Islet precursor cell (in vitro differentiated cells): ENCODE measurements around the gene DBX1.
A peak's percentile ranks its signal among the peaks of the same experiment; 100 is the strongest.
"Not testable (repeated sequence)": the region's sequence is repeated elsewhere in the genome, so short reads cannot be mapped to it uniquely, and the experiment has no call there.

Experiments
- DNase-seq: peaks from one replicate; pipeline ENCODE4 v3.0.0-alpha.2; 2018

The DBX1 gene

GRCh38 chr11:20160425-20161229 is at the start of gene DBX1:
Gene DBX1 (minus strand): TSS chr11:20160475. CDS start chr11:20160324, 151 bp downstream.
- no peak for DNase-seq

DNA sequence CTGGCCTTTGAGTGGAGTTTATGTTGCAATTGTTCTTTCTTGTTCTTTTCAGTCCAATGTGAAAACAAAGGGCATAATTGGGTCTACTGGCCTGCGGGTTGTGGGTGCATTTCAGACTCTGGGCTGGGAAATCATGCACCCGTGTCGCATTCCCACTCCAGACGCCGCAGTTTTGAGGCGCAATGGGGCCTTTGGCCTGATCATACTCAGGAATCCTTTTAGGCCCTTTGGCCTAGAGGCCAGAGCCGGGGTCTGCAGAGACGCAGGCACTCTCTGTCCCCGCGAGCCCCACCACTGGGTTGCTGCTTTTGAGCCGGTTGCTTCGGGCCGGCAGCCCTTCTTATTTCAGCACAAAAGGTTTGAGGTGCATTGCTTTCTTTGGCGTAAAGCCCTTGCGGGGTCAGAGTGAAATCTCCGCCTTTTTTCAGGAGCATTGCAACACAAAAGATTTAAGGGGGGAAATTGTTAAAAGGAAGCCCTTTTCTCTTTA is 48.4 kb upstream of the DBX1 start:
- DNase-seq = no peak

DNA sequence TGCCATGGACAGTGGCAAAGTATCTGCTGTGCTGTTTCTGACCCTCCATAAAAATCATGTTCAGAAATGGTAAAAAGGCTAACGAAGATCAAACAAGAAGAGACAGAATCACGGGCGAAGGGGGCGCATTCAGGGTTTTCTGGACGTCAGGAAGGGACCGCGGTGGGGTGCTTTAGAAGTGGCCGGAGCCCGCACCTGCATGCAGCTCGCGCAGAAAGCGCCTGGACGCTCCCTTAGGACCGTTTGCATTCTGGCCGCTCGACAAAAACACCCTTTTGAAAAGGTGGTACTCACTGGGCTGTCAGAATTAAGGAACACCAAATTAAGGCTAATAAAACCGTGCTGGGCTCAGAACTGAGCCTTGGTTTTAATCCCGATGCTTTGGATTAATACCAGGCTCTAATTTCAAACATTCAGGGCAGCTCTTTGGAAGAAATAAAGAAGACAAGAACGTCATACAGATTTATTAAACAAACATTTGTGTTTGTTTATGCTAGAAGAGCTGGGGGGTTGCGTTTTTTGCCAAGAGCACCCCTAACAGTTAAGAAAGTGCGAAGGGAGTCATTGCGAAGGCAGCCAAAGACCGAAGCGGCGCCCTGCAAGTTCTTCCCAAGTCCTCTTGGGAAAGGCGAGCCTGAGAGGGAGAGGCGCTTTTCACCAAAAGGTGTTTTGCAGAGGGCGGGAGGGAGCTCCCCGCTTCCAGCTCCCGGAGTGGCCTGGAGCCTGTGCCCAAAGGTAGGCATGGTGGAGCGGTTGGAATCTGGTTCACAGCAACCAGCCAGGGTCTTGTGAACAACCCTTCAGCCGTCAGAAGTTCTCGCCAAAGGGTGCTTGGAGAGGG is 47.7 kb upstream of the DBX1 start:
- DNase-seq = peak; percentile 63

- DNase-seq = no peak
Observed at GRCh38 chr11:20205807-20206206, 45.5 kb upstream of the DBX1 start.

GRCh38 chr11:20204681-20205080 is 44.4 kb upstream of the DBX1 start:
- no peak for DNase-seq

GRCh38 chr11:20203831-20204230 is 43.6 kb upstream of the DBX1 start:
- DNase-seq = no peak

DNA sequence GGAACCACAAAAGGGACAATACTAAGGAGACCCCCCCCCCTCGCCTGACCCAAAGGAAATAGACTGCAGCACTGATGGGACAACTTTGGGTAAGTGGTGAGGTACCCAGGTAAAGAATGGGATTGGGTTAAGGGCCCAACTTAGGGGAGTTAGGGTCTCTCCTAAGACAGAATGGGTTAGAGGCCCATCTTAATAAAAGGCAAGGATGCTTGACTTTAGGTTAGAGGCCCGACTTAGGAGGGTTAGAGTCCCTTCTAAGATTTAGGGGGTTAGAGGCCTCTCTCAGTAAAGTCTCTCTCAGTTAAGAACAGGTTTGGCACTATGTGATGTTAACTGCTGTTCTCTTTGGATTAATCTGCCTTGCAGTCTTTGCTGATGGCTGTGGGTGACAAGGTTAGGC is 41.0 kb upstream of the DBX1 start:
- no peak for DNase-seq

DNA sequence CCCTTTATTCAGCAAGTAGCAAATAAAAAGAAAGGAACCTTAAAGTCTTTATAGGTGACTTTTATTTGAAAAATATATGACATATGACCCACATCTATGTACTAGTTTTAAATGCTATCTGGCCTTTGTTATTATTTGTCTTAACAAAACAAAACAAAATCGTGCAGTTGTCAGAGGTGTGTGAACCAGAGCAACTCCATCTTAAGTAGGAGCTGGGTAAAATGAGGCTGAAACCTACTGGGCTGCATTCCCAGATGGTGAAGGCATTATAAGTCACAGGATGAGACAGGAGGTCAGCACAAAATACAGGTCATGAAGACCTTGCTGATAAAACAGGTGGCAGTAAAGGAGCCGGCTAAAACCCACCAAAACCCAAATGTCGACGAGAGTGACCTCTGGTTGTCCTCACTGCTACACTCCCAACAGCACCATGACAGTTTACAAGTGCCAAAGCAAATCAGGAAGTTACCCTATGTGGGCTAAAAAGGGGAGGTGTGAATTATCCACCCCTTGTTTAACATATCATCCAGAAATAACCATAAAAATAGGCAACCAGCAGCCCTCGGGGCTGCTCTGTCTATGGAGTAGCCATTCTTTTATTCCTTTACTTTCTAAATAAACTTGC is 40.2 kb upstream of the DBX1 start:
- DNase-seq = not testable (repeated sequence)

DNA sequence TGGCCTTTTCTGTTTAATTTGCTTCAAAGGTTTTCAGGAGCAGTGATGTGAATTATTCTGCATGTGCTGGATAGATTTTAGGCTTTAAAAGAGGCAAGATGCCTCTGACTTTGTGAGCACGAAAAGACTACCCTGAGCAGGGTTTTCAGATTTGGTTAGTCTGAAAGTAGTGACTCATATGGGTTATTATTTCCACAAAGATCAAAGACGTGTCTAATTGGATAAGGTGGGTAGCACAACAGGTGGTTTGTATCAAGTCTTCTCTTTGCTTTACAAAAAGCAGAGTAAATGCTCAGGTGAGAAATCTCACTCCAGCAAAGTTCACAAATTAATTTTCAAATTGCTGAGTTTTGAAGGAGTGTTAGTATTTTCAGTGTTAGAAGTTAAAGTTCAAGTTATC is 37.6 kb upstream of the DBX1 start:
- no peak for DNase-seq

GRCh38 chr11:20194470-20194869 is 34.2 kb upstream of the DBX1 start:
- DNase-seq = no peak

GRCh38 chr11:20193307-20193706 is 33.0 kb upstream of the DBX1 start:
- DNase-seq = no peak

GRCh38 chr11:20192641-20193040 is 32.4 kb upstream of the DBX1 start:
- DNase-seq = no peak

GRCh38 chr11:20192151-20192550 is 31.9 kb upstream of the DBX1 start:
- no peak for DNase-seq

DNA sequence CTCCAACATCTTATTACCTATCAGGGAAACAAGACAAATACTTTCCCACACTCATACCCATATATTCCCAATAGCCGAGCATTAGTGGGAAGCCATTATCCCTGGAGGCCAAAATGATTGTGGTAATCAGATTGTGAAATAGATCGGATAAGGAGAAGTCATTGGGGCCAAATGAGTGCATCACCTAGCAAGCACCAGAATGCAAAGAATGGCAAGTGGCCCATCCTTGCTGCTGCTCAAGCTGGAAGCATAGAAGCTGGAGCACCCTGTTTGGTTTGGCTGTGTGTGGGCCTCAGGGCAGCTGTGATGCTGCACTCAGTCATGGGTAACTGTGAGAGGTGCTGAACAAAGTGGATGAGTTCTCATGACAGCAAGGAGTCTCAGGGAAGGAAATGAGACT is 18.7 kb upstream of the DBX1 start:
- DNase-seq = no peak

DNA sequence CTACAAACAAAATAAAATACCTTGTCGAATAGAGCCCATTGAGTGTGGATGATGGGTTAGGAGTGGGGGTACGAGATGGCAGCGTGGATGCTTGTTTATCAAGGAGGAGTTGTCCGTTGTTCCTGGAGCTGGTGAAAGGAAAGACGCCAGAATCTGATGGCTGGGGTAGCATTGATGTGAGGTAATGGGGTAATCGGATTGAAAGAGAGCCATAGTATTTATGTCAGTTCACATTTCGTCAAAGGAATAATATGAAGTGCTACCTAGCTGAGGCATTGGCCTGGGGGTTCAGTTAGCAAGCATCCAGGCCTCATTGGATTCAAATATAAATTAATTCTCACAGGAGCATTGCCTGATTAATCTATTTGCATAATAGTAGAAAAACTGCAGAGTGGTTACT is 16.9 kb upstream of the DBX1 start:
- DNase-seq = no peak

GRCh38 chr11:20172721-20173447 is 12.6 kb upstream of the DBX1 start:
- DNase-seq = no peak

DNA sequence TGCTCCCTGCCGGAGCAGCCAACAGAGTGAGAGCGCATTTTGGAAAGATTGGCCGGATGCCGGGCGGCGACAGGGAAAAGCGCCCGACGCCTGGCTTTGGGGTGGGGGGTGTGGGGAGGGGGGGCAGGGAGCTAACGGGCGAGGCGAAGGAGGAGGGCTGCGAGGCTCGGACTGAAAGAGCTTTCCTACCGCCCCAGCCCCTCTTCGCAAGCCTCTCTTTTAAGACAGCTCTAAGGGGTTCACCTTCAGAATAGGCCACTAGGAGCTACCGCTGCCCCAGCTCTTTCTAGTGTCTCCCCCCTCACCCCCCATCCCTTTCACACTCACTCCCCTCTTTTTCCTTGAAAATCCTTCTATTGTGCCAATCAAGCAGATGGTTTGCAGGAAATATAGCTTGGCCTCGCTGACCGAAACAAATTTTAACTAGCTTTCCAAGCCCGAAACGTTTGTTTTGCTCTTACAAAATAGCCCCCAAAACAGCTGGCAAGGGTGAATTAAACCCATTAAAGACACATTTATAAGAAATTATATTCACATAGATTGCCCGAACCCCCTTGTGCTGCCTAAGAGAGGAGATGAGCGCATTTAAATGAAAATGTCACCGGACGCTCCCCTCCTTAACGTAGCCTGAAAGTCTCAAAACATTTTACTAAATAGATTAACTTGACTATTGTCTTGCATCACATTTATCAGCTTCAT is 3.7 kb upstream of the DBX1 start:
- no peak for DNase-seq

DNA sequence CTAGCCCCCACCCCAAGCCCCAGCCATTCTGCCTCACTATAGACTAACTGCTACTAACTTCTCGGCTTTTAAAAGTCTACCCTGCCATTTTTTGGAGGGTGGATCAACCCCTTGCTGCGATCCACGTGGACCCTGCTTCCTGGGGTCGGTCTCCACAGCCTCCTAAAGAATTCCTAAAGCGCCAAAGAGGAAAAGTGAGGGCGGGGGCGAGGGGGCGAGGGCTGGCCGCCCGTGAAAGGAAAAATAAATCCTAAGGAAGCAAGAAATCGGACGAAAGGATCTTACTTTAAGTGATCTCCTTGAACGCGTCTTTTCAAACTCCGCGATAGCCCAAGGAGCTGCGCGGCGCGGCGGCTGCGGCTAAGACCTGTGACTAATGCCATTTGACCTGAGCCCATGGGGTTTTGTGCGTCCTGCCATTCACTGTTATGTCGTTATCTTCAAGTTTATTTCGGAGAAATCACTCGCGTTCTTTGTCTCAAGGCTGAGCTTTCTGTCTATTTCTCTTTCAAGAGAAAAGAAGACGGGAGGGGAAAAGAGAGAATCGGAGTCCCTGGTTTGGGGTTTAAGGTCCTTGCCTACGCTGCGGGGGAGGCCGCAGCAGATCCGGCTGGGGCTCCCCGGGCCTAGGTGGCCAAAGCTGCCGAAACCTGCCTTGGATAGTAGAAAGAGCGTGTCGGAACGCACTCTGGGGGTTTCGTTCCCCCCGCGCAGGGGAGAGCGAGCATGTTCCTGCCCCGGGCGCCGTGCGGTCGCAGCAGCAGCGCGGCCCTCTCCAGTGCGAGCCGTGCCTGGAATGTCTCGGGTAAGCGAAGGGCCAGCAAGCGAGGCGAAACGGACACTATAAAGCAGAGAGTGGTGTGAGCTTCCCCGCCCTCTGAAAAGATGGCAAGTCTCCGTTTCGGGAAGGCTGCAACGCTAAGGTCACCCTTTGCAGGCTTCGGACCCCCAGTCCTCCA is 2.8 kb upstream of the DBX1 start:
- peak; percentile 88 for DNase-seq

- no peak for DNase-seq
Observed at GRCh38 chr11:20161923-20162744, 1.9 kb upstream of the DBX1 start.
